ENCODE measurements around the gene S100A1. TPM values are rescaled to one million over a fixed set of nuclear protein-coding genes. Genes with fewer than 3 reads are reported as not detected.
"Not testable (repeated sequence)": the region's sequence is repeated elsewhere in the genome, so short reads cannot be mapped to it uniquely, and the experiment has no call there.

S100A1 gene
- total and polyA plus RNA-seq, 2 of the 13 experiments (the other 11 are each of a cell fraction or from before 2014, with no cell fraction given) = 120 to 251 TPM

GRCh38 chr1:153638261-153638660, 10.0 kb downstream of the S100A1 start:
- ChIA-PET POLR2A (interaction anchor here (0.7 to 1.7 kb wide), 5 partner anchors 9 to 60 kb away, joined by 3 to 6 read pairs (median 3); partner anchors contain the start of genes S100A1 and S100A13), CTCF (ENCODE audit: low intra/inter-chr PET ratio, low total read pairs) (no interaction called here)
- Histone ChIP-seq H3K4me2 (ENCODE audit: low read depth, low read length) (no peak overlapping the region), H3K9me3 (ENCODE audit: low read length) (no peaks in the 10 kb centered on the region), H3K9ac (ENCODE audit: insufficient read depth, low read depth, low read length) (no peak overlapping the region), H3K79me2 (ENCODE audit: insufficient read depth, low read length) (peaks cover 36% of the 10 kb centered on the region), H3K4me1 (ENCODE audit: insufficient read depth, low read length) (peaks cover 28% of the 10 kb centered on the region), H4K20me1 (ENCODE audit: insufficient read depth, low read length) (peaks cover 13% of the 10 kb centered on the region), H3K27ac (ENCODE audit: extremely low read length, insufficient read depth, low read length) (no peak overlapping the region), H3K4me3 (replicated peaks in 1 of 3; ENCODE audit: insufficient read depth in 1 of 3, low read depth in 2 of 3, low read length in 3 of 3) (no peak overlapping the region), H3K27me3 (ENCODE audit: control insufficient read depth in 1 of 2, insufficient read depth in 2 of 2, low read length in 2 of 2) (no peaks in the 10 kb centered on the region), H2AFZ (ENCODE audit: low read length) (no peak overlapping the region), H3K36me3 (replicated peaks in 1 of 2; ENCODE audit: control insufficient read depth in 1 of 2, insufficient read depth in 2 of 2, low read length in 2 of 2) (peaks cover 20 to 72% of the 10 kb centered on the region in 2 experiments)
- DNase-seq (ENCODE audit: low spot score) = no peak
- ATAC-seq = no peak
- intact Hi-C loops (cut with micrococcal nuclease; ENCODE audit: unreplicated experiment) = no loop called here
- TF ChIP-seq HMG20A (CRISPR knock-in tag; IDR thresholded peaks at IDR 0.05; ENCODE audit: borderline replicate concordance) = no peak
- BruUV-seq (replicated peaks) = no TSS peak
- in situ Hi-C loops (cut with HindIII; ENCODE audit: extremely low pct_ligation_motif_present, low pct_unique_long_range_greater_than_20kb) = no loop called here
- no peak for FAIRE-seq
- 95% methylated on average over 6 of the region's 6 CpGs for WGBS (ENCODE audit: low lambda C conversion rate)

GRCh38 chr1:153639280-153639679, 11.0 kb downstream of the S100A1 start:
- Histone ChIP-seq H4K20me1 (ENCODE audit: insufficient read depth, low read length) (peaks cover 13% of the 10 kb centered on the region), H3K27ac (ENCODE audit: extremely low read length, insufficient read depth, low read length) (no peak overlapping the region), H3K9ac (ENCODE audit: insufficient read depth, low read depth, low read length) (no peak overlapping the region), H3K4me3 (replicated peaks in 1 of 3; ENCODE audit: insufficient read depth in 1 of 3, low read depth in 2 of 3, low read length in 3 of 3) (no peak overlapping the region), H3K36me3 (replicated peaks in 1 of 2; ENCODE audit: control insufficient read depth in 1 of 2, insufficient read depth in 2 of 2, low read length in 2 of 2) (peaks cover 23 to 82% of the 10 kb centered on the region in 2 experiments), H3K4me1 (ENCODE audit: insufficient read depth, low read length) (peaks cover 30% of the 10 kb centered on the region), H3K4me2 (ENCODE audit: low read depth, low read length) (no peak overlapping the region), H3K79me2 (ENCODE audit: insufficient read depth, low read length) (peaks cover 34% of the 10 kb centered on the region), H3K9me3 (ENCODE audit: low read length) (no peaks in the 10 kb centered on the region), H3K27me3 (ENCODE audit: control insufficient read depth in 1 of 2, insufficient read depth in 2 of 2, low read length in 2 of 2) (no peaks in the 10 kb centered on the region), H2AFZ (ENCODE audit: low read length) (no peak overlapping the region)
- in situ Hi-C loops (cut with HindIII; ENCODE audit: extremely low pct_ligation_motif_present, low pct_unique_long_range_greater_than_20kb) (no loop called here), intact Hi-C loops (cut with micrococcal nuclease; ENCODE audit: unreplicated experiment) (no loop called here)
- no peak for DNase-seq (ENCODE audit: low spot score)
- no peak for FAIRE-seq
- BruUV-seq (replicated peaks) = no TSS peak
- ChIA-PET POLR2A (interaction anchor here (0.5 to 3.6 kb wide), 3 partner anchors 12 to 348 kb away, joined by 3 to 16 read pairs (median 3); partner anchors contain the start of genes S100A1 and S100A13), CTCF (ENCODE audit: low intra/inter-chr PET ratio, low total read pairs) (no interaction called here)
- TF ChIP-seq GMEB2 (CRISPR knock-in tag; IDR thresholded peaks at IDR 0.05; ENCODE audit: low read depth) (no peak), SMYD3 (CRISPR knock-in tag; IDR thresholded peaks at IDR 0.05) (no peak), ZNF205 (CRISPR knock-in tag; IDR thresholded peaks at IDR 0.05) (no peak), ZNF790 (CRISPR knock-in tag; IDR thresholded peaks at IDR 0.05; ENCODE audit: borderline replicate concordance) (no peak), MLLT10 (CRISPR knock-in tag; IDR thresholded peaks at IDR 0.05) (no peak), TBL1XR1 (IDR thresholded peaks at IDR 0.05; ENCODE audit: borderline replicate concordance, low read length, partially characterized antibody) (no peak)
- ATAC-seq = no peak
- 94% methylated on average over 3 of the region's 3 CpGs for WGBS (ENCODE audit: low lambda C conversion rate)

- H3K4me3 ChIP-seq (replicated peaks in 1 of 3; ENCODE audit: insufficient read depth in 1 of 3, low read depth in 2 of 3, low read length in 3 of 3); DNase-seq (ENCODE audit: low spot score); H3K9me3 ChIP-seq (ENCODE audit: low read length); BruUV-seq (replicated peaks); H3K9ac ChIP-seq (ENCODE audit: insufficient read depth, low read depth, low read length); ATAC-seq; H2AFZ ChIP-seq (ENCODE audit: low read length); in situ Hi-C loops (cut with HindIII; ENCODE audit: extremely low pct_ligation_motif_present, low pct_unique_long_range_greater_than_20kb); intact Hi-C loops (cut with micrococcal nuclease; ENCODE audit: unreplicated experiment); H4K20me1 ChIP-seq (ENCODE audit: insufficient read depth, low read length); CTCF ChIA-PET (ENCODE audit: low intra/inter-chr PET ratio, low total read pairs); H3K27me3 ChIP-seq (ENCODE audit: control insufficient read depth in 1 of 2, insufficient read depth in 2 of 2, low read length in 2 of 2); H3K4me2 ChIP-seq (ENCODE audit: low read depth, low read length); H3K27ac ChIP-seq (ENCODE audit: extremely low read length, insufficient read depth, low read length); FAIRE-seq: not testable (repeated sequence)
- H3K79me2 ChIP-seq (ENCODE audit: insufficient read depth, low read length) = peaks cover 26% of the 10 kb centered on the region
- POLR2A ChIA-PET = interaction anchor here (0.6 to 3.6 kb wide), 4 partner anchors 9 to 968 kb away, joined by 3 to 16 read pairs (median 4); partner anchors contain the start of genes S100A1 and S100A13
- peaks cover 27 to 91% of the 10 kb centered on the region in 2 experiments for H3K36me3 ChIP-seq (replicated peaks in 1 of 2; ENCODE audit: control insufficient read depth in 1 of 2, insufficient read depth in 2 of 2, low read length in 2 of 2)
- H3K4me1 ChIP-seq (ENCODE audit: insufficient read depth, low read length) = peaks cover 30% of the 10 kb centered on the region
- WGBS (ENCODE audit: low lambda C conversion rate) = 100% methylated on average over 4 of the region's 5 CpGs
These were observed 12.0 kb downstream of the S100A1 start for GRCh38 chr1:153640213-153640612.
